Type B pancreatic cell (in vitro differentiated cells): ENCODE results near the gene CDK5RAP3. TPM values are rescaled to one million over a fixed set of nuclear protein-coding genes. Genes with fewer than 3 reads are reported as not detected.
"Not testable (repeated sequence)": the region's sequence is repeated elsewhere in the genome, so short reads cannot be mapped to it uniquely, and the experiment has no call there.

Experiments used
- DNase-seq: peaks from one replicate; pipeline ENCODE4 v3.0.0; 2021; ENCODE audit warnings: mixed read lengths; ENCODE audit not compliant: unreplicated experiment; ENCODE audit errors: extremely low spot score
- H3K27ac Mint-ChIP-seq: 2 replicates; pipeline ENCODE4 v1.8.0; 2021; ENCODE audit warnings: mild to moderate bottlenecking, mixed read lengths
- H3K27me3 Mint-ChIP-seq: 2 replicates; pipeline ENCODE4 v1.8.0; 2021; ENCODE audit warnings: mixed read lengths
- H3K36me3 Mint-ChIP-seq: 2 replicates; pipeline ENCODE4 v1.8.0; 2021; ENCODE audit warnings: mixed read lengths
- H3K4me1 Mint-ChIP-seq: one replicate; pipeline ENCODE4 v1.8.0; 2021; ENCODE audit warnings: mixed read lengths; ENCODE audit not compliant: unreplicated experiment
- H3K4me3 Mint-ChIP-seq: 2 replicates; pipeline ENCODE4 v1.8.0; 2021; ENCODE audit warnings: mild to moderate bottlenecking, mixed read lengths
- H3K9me3 Mint-ChIP-seq: 2 replicates; pipeline ENCODE4 v1.8.0; 2021; ENCODE audit warnings: mixed read lengths
- CTCF ChIP-seq: fragments of 200-600 bp; sonication (generic); conservative IDR thresholded peaks from 2 replicates; pipeline ENCODE4 v1.5.0; 2021; ENCODE audit warnings: antibody characterized with exemption, mild to moderate bottlenecking
- total RNA-seq: library from RNA; stranded (reverse); gene quantifications from 2 replicates; pipeline ENCODE4 v1.2.1, GENCODE V29; 2021; ENCODE audit warnings: low replicate concordance

CDK5RAP3 gene
- total RNA-seq, 1 donor from 2014 or later, result 217 TPM

GRCh38 chr17:48014595-48015111, 43.7 kb downstream of the CDK5RAP3 start:
- Mint-ChIP-seq H3K27ac (no peak overlapping the region), H3K9me3 (no peaks in the 10 kb centered on the region), H3K4me3 (peak overlapping the region; percentile 53), H3K4me1 (peaks cover 47% of the 10 kb centered on the region), H3K27me3 (peaks cover 29% of the 10 kb centered on the region), H3K36me3 (no peaks in the 10 kb centered on the region)
- no peak for TF ChIP-seq CTCF
- DNase-seq, result no peak

- Mint-ChIP-seq H3K4me3 (no peak overlapping the region), H3K36me3 (no peaks in the 10 kb centered on the region), H3K27ac (no peak overlapping the region), H3K9me3 (no peaks in the 10 kb centered on the region), H3K4me1 (peaks cover 45% of the 10 kb centered on the region), H3K27me3 (peaks cover 34% of the 10 kb centered on the region)
- no peak for TF ChIP-seq CTCF
- no peak for DNase-seq
Measured at GRCh38 chr17:48016112-48016511, 45.2 kb downstream of the CDK5RAP3 start.

- not testable (repeated sequence) for H3K27ac Mint-ChIP-seq, H3K4me3 Mint-ChIP-seq, H3K9me3 Mint-ChIP-seq, H3K36me3 Mint-ChIP-seq, DNase-seq
- Mint-ChIP-seq H3K4me1 (peaks cover 37% of the 10 kb centered on the region), H3K27me3 (peaks cover 41% of the 10 kb centered on the region)
Measured at GRCh38 chr17:48017817-48018158, 46.9 kb downstream of the CDK5RAP3 start.

- no peak for TF ChIP-seq CTCF
- H3K4me1 Mint-ChIP-seq, result peaks cover 26% of the 10 kb centered on the region
- no peaks in the 10 kb centered on the region for H3K36me3 Mint-ChIP-seq
- DNase-seq, result no peak
- no peak overlapping the region for H3K27ac Mint-ChIP-seq
- H3K9me3 Mint-ChIP-seq, result no peaks in the 10 kb centered on the region
- H3K27me3 Mint-ChIP-seq, result peaks cover 45% of the 10 kb centered on the region
- no peak overlapping the region for H3K4me3 Mint-ChIP-seq
Measured at GRCh38 chr17:48021934-48022333, 51.0 kb downstream of the CDK5RAP3 start.

- no peak for DNase-seq
- Mint-ChIP-seq H3K36me3 (no peaks in the 10 kb centered on the region), H3K27ac (no peak overlapping the region), H3K4me1 (peaks cover 26% of the 10 kb centered on the region), H3K4me3 (peak overlapping the region; percentile 59), H3K27me3 (peaks cover 45% of the 10 kb centered on the region), H3K9me3 (no peaks in the 10 kb centered on the region)
- TF ChIP-seq CTCF, result no peak
Measured at GRCh38 chr17:48022901-48023300, 52.0 kb downstream of the CDK5RAP3 start.

- peak; percentile 83 for DNase-seq
- peaks cover 21% of the 10 kb centered on the region for H3K4me1 Mint-ChIP-seq
- peak overlapping the region; percentile 84 for H3K4me3 Mint-ChIP-seq
- TF ChIP-seq CTCF, result no peak
- no peak overlapping the region for H3K27ac Mint-ChIP-seq
- H3K27me3 Mint-ChIP-seq, result peaks cover 43% of the 10 kb centered on the region
- H3K9me3 Mint-ChIP-seq, result no peaks in the 10 kb centered on the region
- no peaks in the 10 kb centered on the region for H3K36me3 Mint-ChIP-seq
Measured at GRCh38 chr17:48023400-48024148, 52.7 kb downstream of the CDK5RAP3 start.
